H9 (cell line): ENCODE measurements around the gene NLRP9. TPM values are rescaled to one million over a fixed set of nuclear protein-coding genes. Genes with fewer than 3 reads are reported as not detected.
A peak's percentile ranks its signal among the peaks of the same experiment; 100 is the strongest.

ENCODE experiments used
- DNase-seq: peaks from one replicate; pipeline ENCODE4 v3.0.0-alpha.2; 2017
- H2AFZ ChIP-seq: one replicate; pipeline ENCODE4 v1.6.1; 2013; ENCODE audit warnings: mild to moderate bottlenecking, low read length, control low read depth, moderate library complexity
- H2AK5ac ChIP-seq: 2 replicates; pipeline ENCODE4 v1.6.1; 2013; ENCODE audit warnings: low read length, control low read depth, mixed read lengths; ENCODE audit not compliant: insufficient read length
- H2BK120ac ChIP-seq: one replicate; pipeline ENCODE4 v1.6.1; 2013; ENCODE audit warnings: low read depth, mild to moderate bottlenecking, low read length, control low read depth, inconsistent platforms; ENCODE audit not compliant: poor library complexity, severe bottlenecking
- H2BK12ac ChIP-seq: 2 replicates; pipeline ENCODE4 v1.6.1; 2013; ENCODE audit warnings: low read length, control low read depth, mixed read lengths, low read depth; ENCODE audit not compliant: insufficient read length
- H2BK15ac ChIP-seq: 2 replicates; pipeline ENCODE4 v1.6.1; 2013; ENCODE audit warnings: low read depth, low read length, control low read depth
- H2BK20ac ChIP-seq: one replicate; pipeline ENCODE4 v1.6.1; 2013; ENCODE audit warnings: low read depth, mild to moderate bottlenecking, low read length, control low read depth, inconsistent platforms; ENCODE audit not compliant: poor library complexity, severe bottlenecking
- H2BK5ac ChIP-seq: 2 replicates; pipeline ENCODE4 v1.6.1; 2013; ENCODE audit warnings: low read length, control low read depth, mixed read lengths; ENCODE audit not compliant: insufficient read length
- H3K14ac ChIP-seq: 2 replicates; pipeline ENCODE4 v1.6.1; 2013; ENCODE audit warnings: low read length, control low read depth; ENCODE audit not compliant: insufficient read depth
- H3K18ac ChIP-seq: 2 replicates; pipeline ENCODE4 v1.6.1; 2013; ENCODE audit warnings: low read depth, mild to moderate bottlenecking, mixed read lengths, low read length, control low read depth; ENCODE audit not compliant: insufficient read length
- H3K23ac ChIP-seq: 2 replicates; pipeline ENCODE4 v1.6.1; 2013; ENCODE audit warnings: low read length, control low read depth, mixed read lengths, low read depth; ENCODE audit not compliant: insufficient read length
- H3K23me2 ChIP-seq: 2 replicates; pipeline ENCODE4 v1.6.1; 2013; ENCODE audit warnings: low read depth, mild to moderate bottlenecking, mixed read lengths, low read length, control low read depth; ENCODE audit not compliant: insufficient read length, poor library complexity, severe bottlenecking
- H3K27ac ChIP-seq: 2 replicates; pipeline ENCODE4 v1.5.1; 2013; ENCODE audit warnings: low read length, control low read depth, mixed read lengths, low read depth; ENCODE audit not compliant: insufficient read length
- H3K27me3 ChIP-seq: 2 replicates; pipeline ENCODE4 v1.6.1; 2013; ENCODE audit warnings: low read length, control low read depth, inconsistent platforms; ENCODE audit not compliant: insufficient read depth
- H3K4ac ChIP-seq: 2 replicates; pipeline ENCODE4 v1.6.1; 2013; ENCODE audit warnings: low read depth, mild to moderate bottlenecking, control low read depth, inconsistent platforms, low read length, moderate library complexity
- H3K4me1 ChIP-seq: 2 replicates; pipeline ENCODE4 v1.6.1; 2013; ENCODE audit warnings: low read length, control low read depth, inconsistent platforms; ENCODE audit not compliant: insufficient read depth
- H3K4me2 ChIP-seq: 2 replicates; pipeline ENCODE4 v1.6.1; 2013; ENCODE audit warnings: low read length, control low read depth, mixed read lengths; ENCODE audit not compliant: insufficient read length, insufficient read depth
- H3K56ac ChIP-seq: 2 replicates; pipeline ENCODE4 v1.6.1; 2013; ENCODE audit warnings: low read depth, mild to moderate bottlenecking, mixed read lengths, low read length, control low read depth; ENCODE audit not compliant: insufficient read length
- H3K79me1 ChIP-seq: 2 replicates; pipeline ENCODE4 v1.6.1; 2013; ENCODE audit warnings: low read depth, mild to moderate bottlenecking, moderate library complexity, low read length, control low read depth, inconsistent platforms; ENCODE audit not compliant: insufficient read depth, poor library complexity, severe bottlenecking
- H3K79me2 ChIP-seq: 2 replicates; pipeline ENCODE4 v1.6.1; 2013; ENCODE audit warnings: low read length, control low read depth, inconsistent platforms; ENCODE audit not compliant: insufficient read depth
- H3K9ac ChIP-seq: 2 replicates; pipeline ENCODE4 v1.6.1; 2013; ENCODE audit warnings: low read length, control low read depth, mixed read lengths; ENCODE audit not compliant: insufficient read length; ENCODE audit errors: extremely low read depth
- H3K9me3 ChIP-seq: one replicate; pipeline ENCODE4 v1.6.1; 2013; ENCODE audit warnings: low read depth, low read length, inconsistent platforms; ENCODE audit not compliant: control insufficient read depth
- H3T11ph ChIP-seq: one replicate; pipeline ENCODE4 v1.6.1; 2013; ENCODE audit warnings: mild to moderate bottlenecking, low read length, control low read depth, inconsistent platforms
- H4K20me1 ChIP-seq: one replicate; pipeline ENCODE4 v1.6.1; 2013; ENCODE audit not compliant: control insufficient read depth, insufficient read length, insufficient read depth
- H4K5ac ChIP-seq: 2 replicates; pipeline ENCODE4 v1.6.1; 2013; ENCODE audit warnings: low read depth, mild to moderate bottlenecking, mixed read lengths, low read length, control low read depth; ENCODE audit not compliant: insufficient read length
- H4K8ac ChIP-seq: replicated peaks from 2 replicates; pipeline ENCODE4 v1.6.1; 2013; ENCODE audit warnings: low read length, control low read depth, mixed read lengths, low read depth; ENCODE audit not compliant: insufficient read length
- H4K91ac ChIP-seq: 2 replicates; pipeline ENCODE4 v1.6.1; 2013; ENCODE audit warnings: low read depth, mild to moderate bottlenecking, moderate library complexity, mixed read lengths, low read length, control low read depth; ENCODE audit not compliant: insufficient read length
- H3K27ac Mint-ChIP-seq, 3 experiments: 2 replicates in 2 of 3; 3 replicates in 1 of 3; pipeline ENCODE4 v1.8.0; 2020 to 2021; ENCODE audit warnings: mixed read lengths in 3 of 3, mild to moderate bottlenecking in 1 of 3, moderate library complexity in 1 of 3
- H3K27me3 Mint-ChIP-seq: 2 replicates; pipeline ENCODE4 v1.8.0; 2021; ENCODE audit warnings: low read depth, mild to moderate bottlenecking, moderate library complexity, mixed read lengths
- H3K36me3 Mint-ChIP-seq, 3 experiments: 2 replicates in 2 of 3; 3 replicates in 1 of 3; pipeline ENCODE4 v1.8.0; 2020 to 2021; ENCODE audit warnings: low read depth in 3 of 3, mixed read lengths in 3 of 3; ENCODE audit not compliant: insufficient read depth in 1 of 3
- H3K4me1 Mint-ChIP-seq, 2 experiments: 2 replicates each; pipeline ENCODE4 v1.8.0; 2020; ENCODE audit warnings: mixed read lengths in 2 of 2
- H3K4me3 Mint-ChIP-seq, 2 experiments: 2 replicates in 1 of 2; 3 replicates in 1 of 2; pipeline ENCODE4 v1.8.0; 2020 to 2021; ENCODE audit warnings: mild to moderate bottlenecking in 2 of 2, mixed read lengths in 2 of 2, moderate library complexity in 1 of 2
- H3K9me3 Mint-ChIP-seq, 2 experiments: 2 replicates in 1 of 2; 3 replicates in 1 of 2; pipeline ENCODE4 v1.8.0; 2020; ENCODE audit warnings: mild to moderate bottlenecking in 2 of 2, mixed read lengths in 2 of 2, moderate library complexity in 1 of 2
- CTCF ChIP-seq: fragments of 200-600 bp; sonication (generic); conservative IDR thresholded peaks from 3 replicates; pipeline ENCODE4 v1.8.0; 2021; ENCODE audit warnings: antibody characterized with exemption, mild to moderate bottlenecking
- WGBS: extraction: QIAGEN DNeasy Blood & Tissue Kit; methylation state at CpG from one replicate; pipeline ENCODE4 v1.1.7; 2013; ENCODE audit warnings: missing lambda C conversion rate, low lambda C conversion rate, mixed read lengths; ENCODE audit not compliant: insufficient read length; ENCODE audit errors: extremely low coverage; 5-methylcytosine and 5-hydroxymethylcytosine counted together
- total RNA-seq: library from RNA; stranded (reverse); gene quantifications from 2 replicates; pipeline ENCODE4 v1.2.1, GENCODE V29; 2021

The NLRP9 gene
- total RNA-seq, 1 experiment from 2014 or later = not detected

- no peaks in the 10 kb centered on the region for H4K20me1 ChIP-seq
- no peak overlapping the region for H3K4me2 ChIP-seq
- peaks cover 41 to 48% of the 10 kb centered on the region in 2 experiments for H3K4me1 Mint-ChIP-seq
Observed at GRCh38 chr19:55673465-55673864, 64.7 kb downstream of the NLRP9 start.

More at GRCh38 chr19:55673465-55673864, 64.7 kb downstream of the NLRP9 start:
- H2AK5ac ChIP-seq = no peak overlapping the region
- H4K91ac ChIP-seq = no peak overlapping the region
- peaks cover 6% of the 10 kb centered on the region for H3K23me2 ChIP-seq
- no peak overlapping the region for H2BK5ac ChIP-seq
- no CpG with 5 or more reads among the region's 9 CpGs for WGBS
- H3K79me2 ChIP-seq = peaks cover 19% of the 10 kb centered on the region; the same call in 1 of the 2 replicates
- H2BK12ac ChIP-seq = no peak overlapping the region
- Mint-ChIP-seq H3K36me3 (peaks cover 31 to 60% (median 53%) of the 10 kb centered on the region in 3 experiments), H3K4me3 (peak overlapping the region; percentile 42 to 74), H3K9me3 (no peaks in the 10 kb centered on the region; a peak in 1 of 5 replicates), H3K27me3 (no peaks in the 10 kb centered on the region), H3K27ac (peak overlapping the region in 2 of 3 experiments; percentile 87 to 97; a peak in 6 of 7 replicates)
- H3K23ac ChIP-seq = no peak overlapping the region
- no peak overlapping the region for H3K27ac ChIP-seq
- H3K56ac ChIP-seq = no peak overlapping the region
- H3K18ac ChIP-seq = no peak overlapping the region
- H2BK120ac ChIP-seq = no peak overlapping the region
- H2BK15ac ChIP-seq = no peak overlapping the region
- no peak for DNase-seq
- no peak overlapping the region for H3T11ph ChIP-seq
- no peaks in the 10 kb centered on the region for H3K9me3 ChIP-seq
- H3K4ac ChIP-seq = no peak overlapping the region
- no peak overlapping the region for H3K14ac ChIP-seq
- no peak for TF ChIP-seq CTCF
- no peaks in the 10 kb centered on the region for H3K4me1 ChIP-seq
- no peak overlapping the region for H4K5ac ChIP-seq
- H3K27me3 ChIP-seq = no peaks in the 10 kb centered on the region
- H2AFZ ChIP-seq = no peak overlapping the region
- H3K9ac ChIP-seq = no peak overlapping the region
- no peak overlapping the region for H4K8ac ChIP-seq
- H3K79me1 ChIP-seq = peaks cover 12% of the 10 kb centered on the region
- H2BK20ac ChIP-seq = no peak overlapping the region
